ENCODE results near the gene DPP10.

DPP10 gene

DNA sequence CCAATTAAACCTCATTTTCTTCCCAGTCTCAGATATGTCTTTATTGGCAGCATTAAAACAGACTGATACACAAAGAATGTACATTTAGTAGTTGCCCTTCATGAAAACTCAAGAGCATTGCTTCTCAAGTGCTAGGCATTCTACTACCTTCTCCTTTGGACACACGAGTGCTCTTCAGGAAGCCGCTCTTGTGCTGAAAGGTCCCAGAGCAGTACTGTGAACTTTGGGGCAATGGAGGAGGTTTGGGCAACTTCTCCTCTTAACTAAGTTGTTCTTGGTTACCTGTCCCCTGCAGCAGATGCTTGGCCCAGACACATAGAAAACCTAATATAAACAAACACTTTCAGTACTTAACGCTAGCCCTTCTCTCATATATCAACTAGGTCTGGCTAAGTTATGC lies 362.8 kb downstream of the DPP10 start:
- no peak for DNase-seq (ENCODE audit: low read depth, low spot score)

DNA sequence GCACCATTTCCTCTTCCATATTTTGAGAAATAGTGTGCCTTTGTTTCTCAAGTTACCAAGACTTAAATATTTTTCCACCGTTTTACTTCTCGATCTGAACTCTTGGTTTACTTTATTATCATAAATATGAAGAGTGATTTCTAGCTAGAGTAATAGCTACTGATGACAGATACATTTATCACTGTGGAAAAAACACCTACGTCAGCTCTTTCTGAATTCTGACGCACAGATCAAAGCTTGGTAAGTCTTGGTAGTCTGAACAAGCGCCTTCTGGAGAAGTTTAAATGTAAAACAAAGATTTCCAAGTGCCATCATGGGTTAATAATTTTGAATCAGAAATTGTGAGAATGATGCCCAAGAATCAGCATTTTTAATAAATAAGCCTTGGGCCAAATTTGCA lies 367.7 kb downstream of the DPP10 start:
- no peak for DNase-seq (ENCODE audit: low read depth, low spot score)

DNA sequence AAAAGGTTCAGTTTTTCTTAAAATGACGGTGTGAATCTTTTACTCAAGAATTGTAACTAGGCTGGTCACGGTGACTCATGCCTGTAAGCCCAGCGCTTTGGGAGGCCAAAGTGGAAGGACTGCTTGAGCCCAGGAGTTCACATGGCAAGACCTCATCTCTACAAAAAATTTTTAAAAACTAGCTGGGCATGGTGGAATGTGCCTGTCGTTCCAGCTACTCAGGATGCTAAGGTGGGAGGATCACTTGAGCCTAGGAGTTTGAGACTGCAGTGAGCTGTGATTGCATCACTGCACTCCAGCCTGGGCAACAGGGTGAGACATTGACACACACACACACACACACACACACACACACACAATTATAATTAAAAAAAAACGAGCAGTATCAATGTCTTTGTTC lies 369.8 kb downstream of the DPP10 start:
- DNase-seq (ENCODE audit: low read depth, low spot score): no peak

DNA sequence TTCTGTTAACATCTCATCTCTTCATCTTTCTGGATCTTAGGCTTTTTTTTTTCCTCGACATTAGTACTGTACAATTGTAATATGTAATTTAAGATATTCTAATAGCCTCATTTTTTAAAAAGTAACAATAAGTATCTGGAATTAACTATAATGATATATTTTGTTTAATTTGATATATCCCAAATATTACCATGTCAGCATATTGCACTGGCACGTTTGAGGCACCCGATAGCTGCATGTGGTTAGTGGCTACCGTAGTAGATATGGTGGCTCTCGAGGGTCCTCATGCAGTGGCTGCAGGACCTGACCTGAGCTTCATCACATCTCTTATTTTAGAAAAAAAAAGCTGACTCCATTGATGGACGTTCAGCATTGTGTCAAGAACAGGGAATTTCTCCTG lies 371.9 kb downstream of the DPP10 start:
- no peak for DNase-seq (ENCODE audit: low read depth, low spot score)

DNA sequence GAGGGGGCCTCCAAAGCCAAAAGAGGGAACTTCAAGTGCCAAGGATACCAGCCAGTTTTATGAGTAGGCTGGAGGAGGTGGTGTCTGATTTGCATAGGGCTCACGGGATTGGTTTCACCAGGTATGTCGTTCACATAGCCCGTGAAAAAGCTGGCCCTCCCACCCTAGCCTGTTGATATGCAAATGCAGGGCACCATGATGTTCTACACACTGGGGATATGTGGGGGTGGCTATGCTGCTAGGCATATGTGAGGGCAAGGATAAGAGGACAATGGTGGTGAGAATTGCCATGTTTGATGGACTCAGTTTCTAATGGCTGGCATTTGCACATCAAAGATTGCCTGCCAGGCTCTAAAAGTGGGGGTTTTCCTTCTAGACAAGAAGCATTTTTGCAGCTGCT lies 378.6 kb downstream of the DPP10 start:
- DNase-seq (ENCODE audit: low read depth, low spot score): no peak

DNA sequence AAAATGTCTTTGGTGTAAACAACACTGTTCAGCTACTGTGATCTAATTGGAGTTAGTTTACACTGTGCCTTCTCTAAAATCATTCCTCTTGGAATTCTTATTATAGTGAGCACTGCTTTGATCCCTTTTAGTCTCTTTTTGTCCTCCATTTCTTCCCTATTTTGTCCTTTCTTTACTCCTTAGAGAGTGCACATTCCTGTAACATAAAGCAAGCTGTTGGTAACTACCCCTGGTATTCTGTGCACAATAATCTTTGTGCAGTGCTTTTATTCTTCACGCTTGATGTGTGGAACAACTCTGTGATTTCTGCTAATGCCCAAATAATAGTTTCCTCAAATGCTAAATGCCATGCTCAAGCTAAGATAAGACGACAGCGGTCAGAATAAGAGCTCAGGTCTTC lies 401.5 kb downstream of the DPP10 start:
- no peak for DNase-seq (ENCODE audit: low read depth, low spot score)

DNA sequence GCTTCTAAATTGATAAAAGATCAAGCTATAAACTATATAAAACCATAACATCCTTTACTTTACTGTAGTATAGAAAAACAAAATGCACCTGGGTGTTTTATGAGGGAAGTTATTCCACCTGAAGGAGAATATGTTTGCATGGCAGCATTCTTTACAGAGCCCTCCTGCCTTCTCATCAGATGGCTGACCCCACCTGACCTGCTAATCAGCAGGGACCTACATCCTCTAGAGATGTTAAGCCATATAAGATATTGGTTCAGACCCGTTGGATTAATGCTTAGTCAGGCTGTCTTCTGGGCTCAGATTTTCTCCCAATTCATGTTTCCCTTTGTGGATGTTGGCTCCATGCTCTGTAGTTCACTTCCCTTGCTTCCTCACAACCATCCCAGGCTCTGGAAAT lies 414.8 kb downstream of the DPP10 start:
- DNase-seq (ENCODE audit: low read depth, low spot score): no peak

DNA sequence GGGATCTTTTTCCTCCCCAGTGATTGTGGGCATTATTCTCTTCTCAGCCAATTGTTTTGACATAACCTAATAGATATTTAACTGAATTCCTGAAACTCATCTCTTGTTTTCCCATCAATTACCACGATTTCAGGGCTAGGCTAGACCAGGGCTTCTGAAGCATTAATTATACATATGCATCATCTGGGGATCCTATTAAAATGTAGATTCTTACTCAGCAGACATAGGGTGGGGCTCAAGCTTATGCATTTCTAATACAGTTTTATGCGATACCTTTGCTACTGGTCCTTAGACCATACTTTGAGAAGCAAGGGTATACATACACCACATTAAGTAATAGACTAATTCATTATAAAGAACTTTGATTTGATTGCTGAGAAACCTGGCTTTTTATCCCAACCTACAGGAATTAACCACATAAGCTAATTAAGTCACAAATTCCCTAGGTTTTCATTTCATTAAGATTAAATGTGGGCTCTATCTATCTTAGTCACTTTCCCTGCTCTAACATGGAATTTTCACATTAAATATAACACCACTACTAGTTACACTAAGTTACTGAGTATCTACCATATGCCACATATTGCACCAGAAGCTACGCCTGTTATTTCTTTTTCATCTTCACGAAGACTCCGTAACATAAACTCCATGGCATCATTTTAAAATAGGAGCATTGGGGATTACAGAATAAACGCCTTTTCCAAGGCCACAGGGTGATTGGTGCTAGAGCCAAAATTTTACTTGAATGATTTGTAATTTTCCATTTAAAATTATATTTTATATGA lies 417.5 kb downstream of the DPP10 start:
- DNase-seq (ENCODE audit: low read depth, low spot score): no peak

DNA sequence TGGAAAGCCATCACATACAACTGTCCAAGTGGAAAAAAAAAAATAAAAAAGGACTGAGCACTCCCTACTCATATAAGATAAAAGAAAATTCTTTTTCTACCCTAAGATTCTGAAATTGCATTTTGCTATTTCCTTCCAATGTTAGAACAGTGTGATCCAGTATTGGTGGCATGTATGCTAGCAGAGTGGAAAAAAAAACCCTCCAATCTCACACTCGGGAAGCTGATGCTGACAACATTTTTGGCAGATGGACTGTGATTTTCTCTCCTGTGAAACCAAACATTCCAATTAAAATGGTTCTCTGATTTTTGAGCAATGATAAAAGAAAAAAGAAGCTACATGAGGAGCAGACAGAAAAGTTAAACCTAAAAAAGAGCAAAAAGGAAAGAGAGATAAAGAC lies 419.8 kb downstream of the DPP10 start:
- DNase-seq (ENCODE audit: low read depth, low spot score): no peak

DNA sequence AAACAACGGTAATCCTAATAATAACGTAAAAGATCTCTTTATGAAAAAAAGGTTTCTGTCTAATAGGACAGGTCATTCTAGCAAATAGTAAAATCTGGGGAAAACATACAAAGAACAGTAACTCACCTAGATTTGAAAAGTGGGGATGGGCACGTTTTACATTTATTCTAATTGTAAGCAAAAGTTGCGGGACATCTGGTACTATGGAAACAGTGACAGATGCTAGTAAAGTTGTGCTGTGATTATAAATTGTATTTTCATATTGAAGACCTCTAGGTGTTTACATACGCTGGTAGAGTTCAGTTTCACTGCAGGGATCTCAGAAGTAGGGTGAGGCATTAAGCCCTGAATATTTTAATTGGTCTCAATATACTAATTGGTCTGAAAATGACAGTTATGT lies 422.5 kb downstream of the DPP10 start:
- DNase-seq (ENCODE audit: low read depth, low spot score): no peak

DNA sequence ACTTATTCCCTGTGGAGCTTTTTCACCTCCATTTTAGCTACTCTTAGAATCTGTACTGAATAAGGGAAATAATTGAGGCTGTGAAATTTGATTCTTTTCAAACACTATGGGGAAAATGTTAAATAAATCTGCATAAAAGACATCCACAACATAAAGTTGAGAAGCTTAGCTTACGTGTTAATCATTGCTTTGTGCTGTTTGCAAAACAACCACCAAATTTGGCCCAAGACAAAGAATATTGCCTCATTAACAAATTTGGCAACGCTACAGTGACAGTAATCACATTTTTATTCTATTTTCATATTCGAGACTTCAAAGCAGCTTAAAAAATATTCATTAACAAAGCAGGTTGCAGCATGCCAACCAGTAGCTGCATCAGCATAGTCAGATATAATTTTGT lies 437.6 kb downstream of the DPP10 start:
- DNase-seq (ENCODE audit: low read depth, low spot score): no peak

DNA sequence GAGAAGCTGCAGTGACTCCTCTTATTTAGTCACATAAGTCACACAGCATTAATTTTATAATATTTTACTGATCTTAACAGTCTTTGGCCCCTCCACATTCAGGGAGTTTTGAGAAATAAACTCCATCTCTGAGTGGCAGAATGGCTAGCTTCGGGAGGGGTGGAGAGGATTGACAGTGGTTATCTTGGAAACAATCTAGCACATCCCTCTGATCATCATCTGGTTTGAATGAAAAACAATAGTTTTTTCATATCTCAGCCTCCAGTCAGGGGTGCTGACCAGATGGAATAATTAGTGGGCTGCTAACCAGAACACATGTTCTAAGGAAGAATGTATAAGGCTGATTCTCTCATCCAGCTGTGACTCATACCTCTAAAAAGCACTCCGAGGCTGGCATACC lies 477.5 kb downstream of the DPP10 start:
- DNase-seq (ENCODE audit: low read depth, low spot score): no peak

DNA sequence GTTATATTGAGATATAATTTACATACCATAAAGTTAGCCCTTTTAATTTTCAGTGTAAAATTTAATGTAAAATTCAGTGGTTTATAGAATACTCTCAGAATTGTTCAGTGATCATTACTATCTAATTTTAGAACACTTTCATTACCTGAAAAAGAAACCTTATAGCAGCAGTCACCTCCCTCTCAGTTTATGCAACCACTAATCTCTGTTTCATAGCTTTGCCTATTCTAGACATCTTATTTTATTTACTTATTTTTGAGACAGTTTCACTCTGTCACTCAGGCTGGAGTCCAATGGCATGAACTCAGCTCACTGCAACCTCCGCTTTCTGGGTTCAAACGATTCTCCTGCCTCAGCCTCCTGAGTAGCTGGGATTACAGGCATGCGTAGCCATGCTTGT lies 479.6 kb downstream of the DPP10 start:
- DNase-seq (ENCODE audit: low read depth, low spot score): no peak

DNA sequence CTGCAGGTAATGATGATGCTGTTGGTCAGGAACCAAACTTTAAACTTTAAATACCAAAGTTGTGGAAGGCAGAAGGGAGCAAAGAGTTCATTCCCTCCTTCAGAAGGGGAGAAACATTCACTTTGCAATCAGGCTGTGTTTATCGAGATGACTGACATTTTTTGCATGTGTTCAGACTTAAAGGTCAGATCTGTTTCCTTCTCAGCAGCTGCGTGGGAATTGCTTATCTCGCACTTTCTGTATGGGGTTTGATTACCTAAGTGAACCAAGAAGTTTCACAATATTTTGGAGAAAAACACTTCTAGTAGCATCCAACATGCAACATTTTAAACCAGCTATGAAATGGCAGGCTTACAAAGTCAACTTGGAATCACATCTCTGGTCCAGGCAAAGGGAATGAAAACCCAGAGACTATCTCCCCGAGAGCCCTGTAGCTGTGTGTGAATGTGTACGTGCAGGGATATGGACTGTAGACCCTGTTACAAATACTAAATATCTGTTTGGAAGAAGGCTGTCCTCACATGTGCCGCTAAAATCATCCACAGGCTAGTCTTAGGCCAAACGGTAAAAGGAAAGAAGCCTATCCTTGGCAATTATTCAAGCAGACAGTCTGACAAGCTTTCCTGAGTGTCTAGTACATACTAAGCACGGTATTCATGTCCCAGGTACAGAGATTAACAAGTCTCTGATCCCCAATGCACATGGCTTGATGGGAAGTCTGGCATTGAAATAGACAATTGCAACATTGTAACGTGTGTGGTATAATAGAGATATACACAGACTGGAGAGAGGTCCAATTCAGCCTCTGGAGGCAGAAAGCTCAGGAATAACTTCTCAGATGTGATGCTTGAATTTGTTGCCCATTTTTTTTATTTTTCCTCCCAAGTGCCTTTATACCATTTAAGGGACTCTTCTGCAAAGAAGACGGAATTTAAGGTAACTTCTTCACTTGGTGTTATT lies 483.1 kb downstream of the DPP10 start:
- DNase-seq (ENCODE audit: low read depth, low spot score): no peak

DNA sequence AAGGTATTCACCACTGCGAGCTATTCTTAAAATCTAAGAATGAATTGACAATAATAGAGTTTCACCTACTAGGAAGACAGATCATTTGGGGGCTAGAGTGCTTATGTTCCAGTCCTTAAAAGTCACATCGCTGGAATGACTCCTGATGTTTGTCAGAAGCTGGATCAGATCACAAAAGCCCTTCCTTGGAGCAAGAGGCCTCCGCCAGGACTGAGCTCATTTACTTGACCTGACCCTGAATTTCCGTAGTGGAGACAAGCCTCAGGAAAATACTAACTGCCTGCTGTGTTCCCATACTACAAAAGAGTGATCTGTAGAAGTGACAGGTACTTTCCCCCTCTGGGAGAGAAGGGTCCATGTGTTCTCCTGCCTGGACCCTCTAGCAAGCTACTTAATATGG lies 483.9 kb downstream of the DPP10 start:
- no peak for DNase-seq (ENCODE audit: low read depth, low spot score)

DNA sequence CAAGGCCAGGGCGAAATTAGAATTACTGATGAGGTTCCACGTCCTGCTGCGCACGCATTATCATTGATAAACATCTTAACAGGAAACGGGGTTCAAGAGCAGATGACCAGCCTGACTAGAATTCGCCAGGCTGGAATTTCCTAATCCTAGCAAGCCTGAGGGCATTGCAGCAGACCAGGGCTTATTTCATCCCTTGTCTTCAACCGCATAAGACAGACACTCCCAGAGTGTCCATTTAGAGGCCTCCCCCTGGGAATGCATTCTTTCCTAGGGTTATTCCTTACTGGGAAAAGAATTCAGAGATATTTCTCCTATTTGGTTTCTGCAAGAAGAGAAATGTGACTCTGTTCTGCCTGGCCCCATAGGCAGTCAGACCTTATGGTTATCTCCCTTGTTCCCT lies 486.8 kb downstream of the DPP10 start:
- no peak for DNase-seq (ENCODE audit: low read depth, low spot score)

DNA sequence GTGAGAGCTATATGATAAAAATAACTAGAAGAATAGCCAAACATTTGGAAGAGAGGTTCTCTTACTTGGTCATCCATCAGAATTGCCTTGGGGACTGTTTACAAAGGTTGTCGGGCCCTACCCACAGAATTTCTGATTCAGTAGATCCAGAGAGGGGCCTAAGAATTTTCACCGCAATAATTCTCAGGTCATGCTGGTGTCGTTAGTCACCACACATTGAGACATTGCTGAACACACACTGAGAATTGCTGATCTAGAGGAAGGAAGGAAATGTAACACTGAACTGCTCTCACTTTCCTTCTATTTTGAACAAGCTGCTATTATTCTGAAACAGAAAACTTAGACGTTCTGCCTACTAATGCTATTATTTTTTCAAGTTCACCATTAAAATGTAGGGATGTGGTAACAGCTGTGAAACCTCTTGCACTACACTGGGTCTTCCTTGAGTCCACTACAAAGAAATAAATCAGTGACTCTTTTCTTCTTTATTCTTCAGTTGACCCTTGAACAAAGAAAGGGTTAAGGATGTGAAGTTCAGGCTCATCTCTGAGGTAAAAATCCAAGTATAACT lies 491.3 kb downstream of the DPP10 start:
- no peak for DNase-seq (ENCODE audit: low read depth, low spot score)

DNA sequence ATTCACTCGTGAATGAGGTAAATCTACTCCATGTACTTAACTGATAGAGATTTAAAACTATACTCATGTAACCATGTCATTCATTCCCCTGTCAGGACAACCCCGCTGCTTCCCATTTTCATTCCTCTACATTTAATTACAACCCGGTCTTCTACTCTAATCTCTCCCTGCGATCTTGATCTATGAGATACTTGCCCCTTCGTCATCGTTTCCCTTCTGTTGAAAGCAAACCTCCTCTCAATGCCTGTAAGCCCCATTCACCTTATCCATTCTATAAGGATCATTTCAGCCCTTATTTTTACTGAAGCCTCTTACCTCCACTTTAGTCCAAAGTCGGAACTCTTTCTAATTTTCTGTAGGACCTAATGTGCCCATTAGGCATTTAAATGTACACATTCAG lies 492.6 kb downstream of the DPP10 start:
- no peak for DNase-seq (ENCODE audit: low read depth, low spot score)

DNA sequence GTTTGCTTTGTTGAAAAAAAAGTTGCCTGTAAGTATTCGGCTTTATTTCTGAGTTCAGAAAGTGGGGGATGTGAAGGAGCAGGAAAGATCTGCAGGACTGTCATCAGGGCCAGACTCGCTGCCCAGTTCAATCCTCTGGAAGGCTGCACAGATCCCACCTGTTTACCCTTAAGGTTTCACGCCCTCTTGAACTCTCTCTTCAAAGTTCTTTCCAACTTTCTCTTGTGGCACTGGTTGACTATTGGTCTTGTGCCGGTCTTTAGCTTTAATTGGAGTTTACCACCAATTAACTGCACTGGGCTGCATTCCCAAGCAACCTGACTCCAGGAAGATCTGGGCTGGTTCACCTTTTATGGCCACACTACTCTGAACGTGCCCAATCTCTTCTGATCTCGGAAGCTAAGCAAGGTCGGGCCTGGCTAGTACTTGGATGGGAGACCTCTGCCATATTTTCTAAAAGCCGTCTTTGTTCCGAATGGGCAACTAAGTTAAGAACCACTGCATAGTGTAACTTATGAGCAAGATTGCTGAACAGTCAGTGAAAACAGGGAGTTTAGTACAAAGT lies 495.0 kb downstream of the DPP10 start:
- DNase-seq (ENCODE audit: low read depth, low spot score): no peak

DNA sequence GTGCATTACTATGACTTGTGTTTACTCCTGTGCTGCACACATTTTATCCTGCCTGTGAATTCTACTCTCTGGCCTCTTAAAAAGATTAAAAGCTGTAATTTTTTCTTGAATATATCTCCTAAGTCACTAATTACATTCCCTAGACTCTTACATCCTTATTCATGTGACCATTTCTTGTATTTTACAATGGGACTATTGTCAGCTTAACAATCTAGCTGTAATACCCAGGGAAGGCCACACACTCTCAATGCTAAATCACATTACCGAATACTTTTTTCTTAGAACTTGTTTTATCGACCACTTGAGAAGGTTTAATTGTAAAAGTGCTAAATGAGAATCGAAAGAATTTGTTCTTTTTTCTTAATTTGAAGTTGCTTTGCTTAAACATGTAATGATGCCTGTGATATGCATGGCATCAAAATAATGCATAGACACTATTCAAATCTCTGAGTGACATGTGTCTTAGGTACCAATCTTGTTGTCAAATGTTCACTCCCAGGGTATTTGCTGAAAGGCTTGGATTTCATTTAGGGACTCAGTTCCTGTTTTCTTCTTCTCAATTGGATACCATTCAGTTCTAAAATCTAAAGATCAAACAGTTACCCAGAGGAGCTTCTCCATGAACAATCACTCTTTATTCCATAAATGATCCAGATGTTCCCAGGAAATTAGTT lies 498.5 kb downstream of the DPP10 start:
- no peak for DNase-seq (ENCODE audit: low read depth, low spot score)

DNA sequence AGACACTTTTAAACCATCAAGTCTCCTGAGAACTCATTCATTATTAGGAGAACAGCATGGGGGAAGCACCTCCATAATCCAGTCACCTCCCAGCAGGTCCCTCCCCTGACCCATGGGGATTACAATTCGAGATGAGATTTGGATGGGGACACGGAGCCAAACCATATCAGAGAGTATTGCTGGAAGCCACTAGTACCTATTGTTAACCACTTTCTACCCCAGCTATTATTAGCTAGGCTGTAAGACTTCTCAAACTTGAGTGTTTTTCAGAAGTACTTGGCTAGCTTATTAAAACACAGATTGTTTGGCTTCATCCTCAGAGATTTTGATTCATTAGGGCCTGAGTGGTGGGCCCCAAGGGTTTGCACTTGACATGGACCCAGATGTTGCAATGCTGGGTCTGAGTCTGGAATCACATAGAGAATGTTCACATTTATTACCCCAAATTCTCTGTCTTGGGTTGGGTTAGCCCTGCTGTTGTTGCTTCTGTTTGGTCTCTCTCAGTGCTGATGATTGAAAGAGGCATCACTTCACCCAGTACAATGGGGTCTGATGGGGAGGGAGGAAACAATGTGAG lies 506.9 kb downstream of the DPP10 start:
- DNase-seq (ENCODE audit: low read depth, low spot score): no peak
